Muscle of back (tissue), 11 donors: Measurements from ENCODE around the gene CHGA. TPM values are rescaled to one million over a fixed set of nuclear protein-coding genes. Genes with fewer than 3 reads are reported as not detected.

Experiments used
- DNase-seq, 3 donors: peaks; one replicate each; pipeline versions ENCODE4 v3.0.0 to v3.0.0-alpha.2; 2013
- polyA plus RNA-seq, 10 donors: library from polyadenylated mRNA; unstranded; fragments of 120-200 nt; gene quantifications; one replicate each; pipeline ENCODE4 v1.2.1, GENCODE V29; 2013; ENCODE audit not compliant: insufficient read length in 10 of 10

Gene CHGA
- polyA plus RNA-seq, 10 donors, result 0.22 to 2.1 (median 0.74) TPM; not detected in 6

GRCh38 chr14:92976268-92976667 lies 53.3 kb downstream of the CHGA start:
- no peak for DNase-seq

GRCh38 chr14:92978229-92979021 lies 55.5 kb downstream of the CHGA start:
- no peak for DNase-seq

GRCh38 chr14:92980866-92981265 lies 57.9 kb downstream of the CHGA start:
- no peak for DNase-seq

GRCh38 chr14:92981726-92982125 lies 58.8 kb downstream of the CHGA start:
- no peak for DNase-seq

- no peak for DNase-seq
Observed at GRCh38 chr14:92982956-92983355, 60.0 kb downstream of the CHGA start.

- no peak for DNase-seq
Observed at GRCh38 chr14:92984082-92984788, 61.3 kb downstream of the CHGA start.

Other genes starting within 250 kb of the CHGA start
- 10 to 100 TPM; 62.8 to 98.6 (median 80.2) TPM for gene LGMN, start 174.5 kb upstream of the CHGA start, polyA plus RNA-seq
- 10 to 100 TPM; 30.9 to 40.8 (median 34.5) TPM for gene GOLGA5, start 128.8 kb upstream of the CHGA start, polyA plus RNA-seq
- 10 to 100 TPM in 9 of 10 donors, 1 to 10 TPM in 1; 10.0 to 21.2 (median 14.4) TPM for gene ITPK1, start 192.8 kb downstream of the CHGA start, polyA plus RNA-seq